T-helper 2 cell (primary cell): ENCODE data around the gene UBR2.
"Not testable (repeated sequence)": the region's sequence is repeated elsewhere in the genome, so short reads cannot be mapped to it uniquely, and the experiment has no call there.

Experiments used
- DNase-seq, 5 experiments: peaks; one replicate each; pipeline versions ENCODE4 v3.0.0 to v3.0.0-alpha.2; 2012 to 2022

Gene UBR2

DNA sequence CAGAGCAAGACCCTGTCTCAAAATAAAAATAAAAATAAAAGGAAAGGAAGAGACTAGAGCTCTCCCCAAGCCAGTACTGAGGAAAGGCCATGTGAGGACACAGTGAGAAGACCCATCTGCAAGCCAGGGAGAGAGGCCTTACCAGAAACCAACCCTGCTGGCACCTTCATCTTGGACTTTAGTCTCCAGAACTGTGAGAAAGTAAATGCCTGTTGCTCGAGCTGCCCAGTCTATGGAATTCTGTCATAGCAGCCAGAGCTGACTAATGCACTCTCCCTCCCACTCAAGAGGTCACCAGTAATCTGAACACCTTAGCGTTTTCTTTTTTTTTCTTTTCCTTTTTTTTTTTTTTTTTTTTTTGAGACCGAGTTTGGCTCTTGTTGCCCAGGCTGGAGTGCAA lies 165.9 kb downstream of the UBR2 start:
- no peak for DNase-seq

DNA sequence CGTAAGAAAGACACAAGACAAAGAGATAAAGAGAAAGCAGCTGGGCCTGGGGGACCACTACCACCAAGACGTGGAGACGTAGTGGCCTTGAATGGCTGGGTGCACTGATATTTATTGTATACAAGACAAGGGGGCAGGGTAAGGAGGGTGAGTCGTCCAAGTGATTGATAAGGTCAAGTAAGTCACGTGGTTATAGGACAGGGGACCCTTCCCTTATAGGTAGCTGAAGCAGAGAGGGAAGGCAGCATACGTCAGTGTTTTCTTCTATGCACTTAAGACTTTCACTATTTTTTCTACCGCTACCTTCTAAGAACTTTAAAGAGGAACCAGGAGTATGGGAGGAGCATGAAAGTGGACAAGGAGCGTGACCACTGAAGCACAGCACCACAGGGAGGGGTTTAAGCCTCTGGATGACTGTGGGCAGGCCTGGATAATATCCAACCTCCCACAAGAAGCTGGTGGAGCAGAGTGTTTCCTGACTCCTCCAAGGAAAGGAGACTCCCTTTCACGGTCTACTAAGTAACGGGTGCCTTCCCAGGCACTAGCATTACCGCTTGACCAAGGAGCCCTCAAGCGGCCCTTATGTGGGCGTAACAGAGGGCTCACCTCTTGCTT lies 170.1 kb downstream of the UBR2 start:
- DNase-seq: not testable (repeated sequence)

DNA sequence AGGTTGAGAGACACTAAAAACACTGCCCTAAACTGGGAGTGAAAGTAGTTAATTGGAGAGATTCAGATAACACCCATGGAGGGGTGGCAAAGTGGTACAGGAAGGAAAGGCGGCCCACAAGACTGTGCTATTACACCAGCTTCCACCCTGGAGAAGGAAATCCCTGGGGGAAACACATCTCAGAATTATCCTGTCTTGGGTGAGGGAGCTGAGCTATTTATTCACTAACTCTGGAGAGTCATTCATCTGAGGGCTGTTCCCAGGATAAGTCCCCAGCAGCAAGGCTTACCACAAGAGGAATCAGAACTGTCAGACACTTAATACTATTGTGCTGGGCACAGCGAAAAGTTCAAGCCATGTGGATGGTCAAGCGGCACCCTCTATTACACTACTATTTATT lies 172.1 kb downstream of the UBR2 start:
- no peak for DNase-seq

DNA sequence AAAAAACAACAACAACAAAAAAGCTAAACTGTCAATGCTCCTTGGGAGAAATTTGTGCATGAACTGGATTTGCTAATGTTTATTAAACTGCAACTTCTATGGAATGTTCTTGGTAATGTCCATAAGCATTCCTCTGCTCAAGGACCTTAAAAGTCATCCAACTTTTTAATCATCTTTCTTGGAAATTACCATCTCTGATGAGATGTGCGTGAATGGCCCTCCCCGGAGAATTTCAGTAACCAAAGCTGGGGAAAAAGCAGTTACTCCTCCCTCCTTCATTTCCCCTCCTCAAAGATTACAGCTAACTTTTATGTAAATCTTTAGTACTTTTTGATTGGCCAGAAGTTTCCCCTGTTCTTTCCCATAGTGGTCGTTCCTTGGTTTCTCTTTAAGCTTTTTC lies 176.9 kb downstream of the UBR2 start:
- DNase-seq: no peak

DNA sequence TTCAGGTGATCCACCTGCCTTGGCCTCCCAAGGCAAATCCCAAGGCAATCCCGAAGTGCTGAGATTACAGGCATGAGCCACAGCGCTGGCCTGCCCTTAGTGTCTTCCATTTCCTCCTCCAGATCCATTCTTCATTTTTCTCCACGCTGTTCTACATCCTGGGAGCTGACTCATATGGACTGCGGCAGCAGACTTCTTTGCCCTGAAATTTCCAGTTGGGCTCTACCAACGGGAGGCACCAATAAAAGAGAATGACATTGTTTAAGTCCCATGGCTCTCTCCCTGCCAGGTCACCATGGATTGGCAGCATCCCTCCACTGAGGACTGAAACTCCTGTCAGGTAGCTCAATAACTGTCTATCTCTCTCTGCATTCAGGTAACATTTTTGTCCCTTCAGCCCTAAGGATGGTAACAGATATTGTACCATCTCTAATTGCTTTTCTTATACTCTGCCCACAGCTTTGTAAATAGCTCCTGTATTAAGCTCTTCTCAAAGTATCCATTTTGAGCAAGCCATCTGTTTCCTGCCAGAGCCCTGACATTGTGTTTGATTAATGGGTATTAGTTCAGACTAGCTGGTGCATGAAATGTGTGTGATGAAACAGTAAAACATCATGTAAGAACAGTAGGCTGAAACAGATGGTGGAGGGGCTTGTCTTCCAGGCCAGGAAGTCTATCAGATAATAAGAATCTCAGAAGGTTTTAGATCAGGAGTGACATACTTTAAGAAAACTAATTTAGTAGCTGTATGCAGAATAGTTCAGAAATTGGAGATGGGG lies 178.5 kb downstream of the UBR2 start:
- no peak for DNase-seq
